NCI-H146 (cell line): ENCODE data around the gene SLC9A4.
A peak's percentile ranks its signal among the peaks of the same experiment; 100 is the strongest.

Experiments used
- DNase-seq: peaks from one replicate; lab custom pipeline; 2025; lab: John Stamatoyannopoulos, UW

The SLC9A4 gene

GRCh38 chr2:102473020-102473419, at the start of gene SLC9A4:
TSS of gene SLC9A4 (plus strand) at chr2:102473226. CDS start at chr2:102473760, 534 bp downstream.
- DNase-seq = peak; percentile 22

GRCh38 chr2:102423368-102423767, 49.7 kb upstream of the SLC9A4 start:
- DNase-seq = no peak

DNA sequence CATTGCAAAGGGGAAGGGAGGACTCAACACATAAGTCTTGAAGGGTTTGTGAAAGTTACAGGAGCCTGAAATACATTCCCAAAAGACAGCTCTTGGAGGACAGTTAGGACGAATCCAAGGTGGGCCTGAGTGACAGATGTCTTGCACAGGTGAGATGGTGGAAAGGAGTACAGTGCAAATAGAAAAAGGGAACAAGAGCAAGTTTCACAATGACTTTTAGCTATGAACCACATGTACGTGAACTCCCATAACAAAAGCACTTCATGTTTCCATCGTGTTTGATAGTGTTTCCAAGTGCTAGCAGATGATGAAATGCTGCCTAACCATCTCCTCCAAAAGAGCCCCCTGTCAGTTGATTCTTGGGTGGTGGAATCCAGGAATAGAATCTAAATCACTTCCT, 48.3 kb upstream of the SLC9A4 start:
- DNase-seq = no peak

DNA sequence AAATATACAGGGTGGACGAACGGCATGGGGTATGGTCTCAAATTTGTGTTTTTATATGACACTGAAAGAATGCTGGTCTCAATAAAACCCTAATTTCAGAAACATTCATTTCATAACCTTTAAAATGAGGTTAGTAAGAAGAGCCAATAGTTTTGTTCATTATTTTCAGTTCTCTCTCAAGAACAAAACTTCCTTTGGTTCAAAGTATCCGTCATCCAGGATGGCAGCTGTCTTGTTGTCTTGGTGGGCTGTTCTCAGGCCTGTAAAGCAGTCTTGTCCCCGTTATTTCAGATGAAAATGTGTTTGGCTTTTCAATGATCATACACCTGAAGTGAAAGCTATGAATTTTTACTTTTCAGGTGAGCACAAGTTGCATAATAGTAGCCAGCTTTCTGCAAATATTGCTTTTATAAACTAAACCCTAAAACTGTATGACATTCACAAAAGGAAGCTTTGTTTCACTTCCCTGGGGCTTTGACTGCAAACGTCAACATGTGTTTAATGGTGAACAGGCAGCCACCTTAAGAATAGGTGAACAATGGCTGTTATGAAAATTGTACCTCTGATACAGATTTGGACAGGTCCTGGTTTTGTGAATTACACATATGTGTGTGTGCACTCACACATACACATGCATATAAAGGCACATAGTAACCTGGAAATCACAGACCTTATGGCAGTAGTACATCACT, 47.4 kb upstream of the SLC9A4 start:
- no peak for DNase-seq

GRCh38 chr2:102427249-102427648, 45.8 kb upstream of the SLC9A4 start:
- DNase-seq = no peak

GRCh38 chr2:102428573-102428972, 44.5 kb upstream of the SLC9A4 start:
- no peak for DNase-seq

DNA sequence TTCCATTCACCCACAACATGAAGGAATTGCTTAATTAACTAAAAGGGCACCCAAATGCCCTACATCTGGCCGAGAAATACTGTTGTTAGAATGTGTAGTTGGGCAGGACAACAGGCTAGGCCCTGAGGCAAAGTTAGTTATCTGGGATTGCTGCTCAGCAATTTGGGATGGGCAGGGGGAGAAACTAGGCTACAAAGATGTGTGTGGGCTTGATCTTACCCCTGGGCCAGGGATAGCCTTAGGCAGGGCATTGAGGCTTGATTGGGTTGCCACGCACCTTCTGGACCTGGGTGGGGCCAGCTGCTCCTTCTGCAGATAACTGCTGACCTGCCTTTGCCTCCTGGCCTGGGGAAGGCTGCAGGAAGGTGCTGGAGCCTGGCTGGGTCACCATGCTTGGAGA, 40.6 kb upstream of the SLC9A4 start:
- no peak for DNase-seq

- no peak for DNase-seq
Observed at GRCh38 chr2:102433973-102434654, 38.9 kb upstream of the SLC9A4 start.

DNA sequence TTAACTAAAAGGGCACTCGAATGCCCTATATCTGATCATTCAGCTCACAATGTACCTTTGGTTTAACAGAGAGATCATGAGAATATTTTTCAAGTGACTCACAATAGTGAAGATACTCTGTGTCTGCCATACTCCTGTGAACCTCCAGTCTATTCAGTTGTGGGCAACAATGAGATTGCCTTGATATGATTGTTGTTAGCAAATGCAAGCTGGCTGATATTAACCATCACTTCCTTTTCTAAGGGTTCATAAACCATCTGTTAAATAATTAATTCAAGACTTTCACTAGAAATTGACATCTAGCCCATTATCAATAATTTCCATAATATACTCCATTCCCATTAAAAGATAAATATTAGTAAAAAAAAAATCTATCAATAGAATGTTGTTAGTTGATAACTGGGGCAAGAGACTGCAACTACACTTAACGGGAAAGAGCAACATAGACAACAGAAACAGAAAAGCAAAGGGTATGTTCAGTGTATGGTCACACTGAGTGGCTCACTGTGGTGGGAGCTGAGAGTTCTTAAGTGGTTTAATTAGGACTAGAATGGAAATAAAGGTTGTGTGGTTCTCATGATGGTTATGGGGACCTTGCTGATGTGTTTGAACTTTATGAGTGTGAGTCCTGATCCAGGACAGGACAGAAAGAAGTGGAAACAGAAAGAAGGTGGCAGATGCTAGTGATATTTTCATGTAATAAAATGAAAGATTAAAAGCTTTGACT, 38.2 kb upstream of the SLC9A4 start:
- DNase-seq = no peak

GRCh38 chr2:102435741-102436140, 37.3 kb upstream of the SLC9A4 start:
- no peak for DNase-seq

- no peak for DNase-seq
Observed at GRCh38 chr2:102436323-102436722, 36.7 kb upstream of the SLC9A4 start.

GRCh38 chr2:102437122-102437521, 35.9 kb upstream of the SLC9A4 start:
- no peak for DNase-seq

DNA sequence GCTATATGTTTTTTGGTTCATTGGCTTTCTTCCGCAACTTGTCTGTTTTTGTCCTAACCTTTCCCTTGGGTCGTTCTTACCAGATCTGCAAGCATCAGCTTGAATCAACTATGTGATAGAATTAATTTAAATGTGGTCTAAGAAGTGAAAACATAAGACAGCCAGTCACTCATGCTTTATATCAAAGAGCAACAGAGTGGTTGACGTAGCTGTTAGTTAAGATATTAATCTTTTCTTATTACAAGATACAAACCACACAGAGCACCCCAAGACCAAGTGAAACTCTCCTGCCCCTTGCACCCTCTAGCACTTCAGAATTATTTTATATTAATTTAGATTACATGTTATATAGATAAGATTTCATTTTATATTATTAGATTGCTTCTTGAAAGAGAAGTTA, 34.9 kb upstream of the SLC9A4 start:
- DNase-seq = no peak

DNA sequence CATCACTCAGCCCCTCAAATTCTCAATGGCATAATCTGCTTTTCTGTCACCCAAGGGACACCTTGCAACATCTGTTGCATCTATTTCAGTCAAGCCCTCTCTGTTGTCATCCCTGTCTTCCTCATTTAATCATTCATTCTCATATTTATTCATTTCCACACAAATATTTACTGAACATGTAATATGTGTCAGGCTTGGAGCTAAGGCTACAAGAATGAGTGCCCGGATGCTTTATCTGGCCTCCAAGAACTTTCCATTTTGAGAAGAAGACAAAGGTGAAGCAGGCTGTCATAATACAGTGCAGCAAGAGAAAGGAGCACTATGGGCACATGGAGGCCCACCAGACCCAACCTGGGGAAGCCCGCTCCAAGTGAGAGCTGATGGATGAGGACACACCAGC, 34.4 kb upstream of the SLC9A4 start:
- no peak for DNase-seq

- no peak for DNase-seq
Observed at GRCh38 chr2:102439065-102439695, 33.8 kb upstream of the SLC9A4 start.

GRCh38 chr2:102442967-102443828, 29.8 kb upstream of the SLC9A4 start:
- DNase-seq = no peak

DNA sequence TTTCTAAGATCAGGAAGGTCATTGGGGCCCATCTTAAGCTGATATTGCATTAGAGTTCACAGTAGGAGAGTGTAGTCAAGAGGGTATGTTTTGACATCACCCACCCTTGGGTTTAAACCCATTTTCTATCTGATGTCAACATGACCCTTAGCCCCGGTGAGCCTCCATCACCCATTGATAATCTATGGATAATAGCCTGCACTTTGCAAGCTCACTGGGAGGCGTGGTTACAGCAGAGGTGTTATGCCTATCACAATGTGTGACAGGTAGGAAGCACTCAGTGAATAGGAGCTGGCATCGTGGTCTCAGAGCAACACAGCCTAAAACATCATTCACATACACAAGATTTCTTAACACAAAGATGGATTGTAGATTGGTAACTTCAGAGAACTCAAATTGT, 28.8 kb upstream of the SLC9A4 start:
- no peak for DNase-seq

GRCh38 chr2:102446936-102447335, 26.1 kb upstream of the SLC9A4 start:
- no peak for DNase-seq

- no peak for DNase-seq
Observed at GRCh38 chr2:102449370-102449974, 23.6 kb upstream of the SLC9A4 start.

- no peak for DNase-seq
Observed at GRCh38 chr2:102451968-102452367, 21.1 kb upstream of the SLC9A4 start.

- DNase-seq = no peak
Observed at GRCh38 chr2:102453501-102453900, 19.5 kb upstream of the SLC9A4 start.
